ENCODE measurements around the gene ARL15.
A peak's percentile ranks its signal among the peaks of the same experiment; 100 is the strongest.

Gene ARL15

GRCh38 chr5:54306893-54307292, 3.5 kb downstream of the ARL15 start:
- no peak for DNase-seq (ENCODE audit: low read depth)
- no peak overlapping the region for H3K4me3 ChIP-seq (replicated peaks; ENCODE audit: low read depth, low read length)
- TF ChIP-seq, protein P1, sequence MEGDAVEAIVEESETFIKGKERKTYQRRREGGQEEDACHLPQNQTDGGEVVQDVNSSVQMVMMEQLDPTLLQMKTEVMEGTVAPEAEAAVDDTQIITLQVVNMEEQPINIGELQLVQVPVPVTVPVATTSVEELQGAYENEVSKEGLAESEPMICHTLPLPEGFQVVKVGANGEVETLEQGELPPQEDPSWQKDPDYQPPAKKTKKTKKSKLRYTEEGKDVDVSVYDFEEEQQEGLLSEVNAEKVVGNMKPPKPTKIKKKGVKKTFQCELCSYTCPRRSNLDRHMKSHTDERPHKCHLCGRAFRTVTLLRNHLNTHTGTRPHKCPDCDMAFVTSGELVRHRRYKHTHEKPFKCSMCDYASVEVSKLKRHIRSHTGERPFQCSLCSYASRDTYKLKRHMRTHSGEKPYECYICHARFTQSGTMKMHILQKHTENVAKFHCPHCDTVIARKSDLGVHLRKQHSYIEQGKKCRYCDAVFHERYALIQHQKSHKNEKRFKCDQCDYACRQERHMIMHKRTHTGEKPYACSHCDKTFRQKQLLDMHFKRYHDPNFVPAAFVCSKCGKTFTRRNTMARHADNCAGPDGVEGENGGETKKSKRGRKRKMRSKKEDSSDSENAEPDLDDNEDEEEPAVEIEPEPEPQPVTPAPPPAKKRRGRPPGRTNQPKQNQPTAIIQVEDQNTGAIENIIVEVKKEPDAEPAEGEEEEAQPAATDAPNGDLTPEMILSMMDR (IDR thresholded peaks at IDR 0.05; ENCODE audit: low read length, missing control alignments) = no peak

DNA sequence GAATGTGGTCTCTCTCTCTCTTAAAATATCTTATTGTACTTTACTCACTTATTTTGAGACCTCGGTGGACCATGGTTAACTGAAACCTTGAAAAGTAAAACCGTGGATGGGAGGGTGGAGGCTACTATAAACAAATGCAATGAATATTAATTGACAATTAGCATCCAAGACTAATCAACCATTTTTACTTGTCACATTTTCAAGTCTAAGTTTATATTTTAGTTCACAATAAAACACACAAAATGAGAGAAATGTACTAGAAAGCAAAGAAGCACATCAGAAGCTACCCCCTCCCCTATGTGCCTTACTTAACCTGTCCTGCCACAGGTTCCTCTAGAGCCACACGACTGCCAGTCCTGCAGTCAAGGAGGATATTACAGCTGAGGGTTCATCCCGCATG, 4.6 kb downstream of the ARL15 start:
- DNase-seq (ENCODE audit: low read depth) = no peak
- TF ChIP-seq, protein P1 (IDR thresholded peaks at IDR 0.05; ENCODE audit: low read length, missing control alignments) = no peak
- H3K4me3 ChIP-seq (replicated peaks; ENCODE audit: low read depth, low read length) = no peak overlapping the region

- TF ChIP-seq, protein P1 (IDR thresholded peaks at IDR 0.05; ENCODE audit: low read length, missing control alignments) = no peak
- DNase-seq (ENCODE audit: low read depth) = no peak
- no peak overlapping the region for H3K4me3 ChIP-seq (replicated peaks; ENCODE audit: low read depth, low read length)
These were observed 6.3 kb downstream of the ARL15 start for GRCh38 chr5:54304040-54304439.

GRCh38 chr5:54302267-54302687, 8.1 kb downstream of the ARL15 start:
- no peak overlapping the region for H3K4me3 ChIP-seq (replicated peaks; ENCODE audit: low read depth, low read length)
- TF ChIP-seq, protein P1 (IDR thresholded peaks at IDR 0.05; ENCODE audit: low read length, missing control alignments) = no peak

DNA sequence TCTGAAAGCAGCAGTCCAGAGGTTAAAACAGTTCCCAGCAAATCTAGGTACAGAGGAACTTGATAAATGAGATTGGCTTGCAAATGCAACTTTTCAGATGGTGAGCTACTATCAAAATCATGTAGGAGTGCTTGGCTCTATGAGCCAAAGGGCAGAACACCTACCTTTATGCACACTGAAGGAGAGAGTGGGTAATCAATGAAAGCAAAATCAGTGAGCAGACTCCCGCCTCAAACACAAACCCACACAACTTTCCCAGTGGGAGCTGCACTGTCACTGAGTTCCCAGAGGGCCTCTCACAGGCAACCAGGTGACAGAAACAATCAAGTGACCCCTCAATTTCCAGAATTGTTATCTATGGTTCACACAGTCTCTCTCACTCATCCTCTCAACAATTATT, 8.5 kb downstream of the ARL15 start:
- no peak for DNase-seq (ENCODE audit: low read depth)
- no peak overlapping the region for H3K4me3 ChIP-seq (replicated peaks; ENCODE audit: low read depth, low read length)
- TF ChIP-seq, protein P1 (IDR thresholded peaks at IDR 0.05; ENCODE audit: low read length, missing control alignments) = no peak

More at GRCh38 chr5:54302267-54302687, 8.1 kb downstream of the ARL15 start:
- peak; percentile 40 for DNase-seq (ENCODE audit: low read depth)

- no peak for DNase-seq (ENCODE audit: low read depth)
- no peak overlapping the region for H3K4me3 ChIP-seq (replicated peaks; ENCODE audit: low read depth, low read length)
- TF ChIP-seq, protein P1 (IDR thresholded peaks at IDR 0.05; ENCODE audit: low read length, missing control alignments) = no peak
These were observed 9.2 kb downstream of the ARL15 start for GRCh38 chr5:54301220-54301619.

- DNase-seq (ENCODE audit: low read depth) = no peak
- no peak overlapping the region for H3K4me3 ChIP-seq (replicated peaks; ENCODE audit: low read depth, low read length)
- TF ChIP-seq, protein P1 (IDR thresholded peaks at IDR 0.05; ENCODE audit: low read length, missing control alignments) = no peak
These were observed 11.4 kb downstream of the ARL15 start for GRCh38 chr5:54298947-54299346.

All from fibroblast of pulmonary artery (primary cell).